Suprapubic skin (tissue), 4 donors: Measurements from ENCODE around the gene LUC7L. TPM values are rescaled to one million over a fixed set of nuclear protein-coding genes. Genes with fewer than 3 reads are reported as not detected.

ENCODE experiments used
- DNase-seq, 2 donors: peaks; one replicate each; pipeline ENCODE4 v3.0.0-alpha.2; 2019; ENCODE audit warnings: low spot score in 2 of 2
- H3K27ac ChIP-seq: fragments of 200-600 bp; sonication (generic); one replicate; pipeline ENCODE4 v1.5.1; 2019
- H3K27me3 ChIP-seq: fragments of 200-600 bp; sonication (generic); one replicate; pipeline ENCODE4 v1.5.1; 2019
- H3K36me3 ChIP-seq: fragments of 200-600 bp; sonication (generic); one replicate; pipeline ENCODE4 v1.5.1; 2019
- H3K4me1 ChIP-seq: fragments of 200-600 bp; sonication (generic); one replicate; pipeline ENCODE4 v1.5.1; 2019
- H3K4me3 ChIP-seq: fragments of 200-600 bp; sonication (generic); one replicate; pipeline ENCODE4 v1.5.1; 2019; ENCODE audit warnings: mild to moderate bottlenecking
- H3K9me3 ChIP-seq: fragments of 200-600 bp; sonication (generic); one replicate; pipeline ENCODE4 v1.5.1; 2019
- EP300 ChIP-seq: sonication (generic); formaldehyde crosslinking; IDR thresholded peaks from one replicate; pipeline ENCODE4 v1.6.1; 2017; ENCODE audit warnings: antibody characterized with exemption
- POLR2A ChIP-seq, 2 donors: fragments of 450-650 bp; IDR thresholded peaks; one replicate each; pipeline ENCODE4 v1.6.1; 2017; ENCODE audit warnings: antibody characterized with exemption in 2 of 2, mild to moderate bottlenecking in 2 of 2, moderate library complexity in 2 of 2
- POLR2AphosphoS5 ChIP-seq, 3 donors: sonication (generic); formaldehyde crosslinking; IDR thresholded peaks; one replicate each; pipeline ENCODE4 v1.6.1; 2017; ENCODE audit warnings: antibody characterized with exemption in 3 of 3
- WGBS: methylation state at CpG from one replicate; pipeline ENCODE4 v1.1.5; 2018; 5-methylcytosine and 5-hydroxymethylcytosine counted together
- total RNA-seq, 4 donors: library from RNA; depleted of rRNA; stranded (reverse); fragments of >200 nt; gene quantifications; one replicate each; pipeline ENCODE4 v1.1.0, GENCODE V29; 2016
- TF ChIP-seq, protein P1 (sequence below), 2 donors: fragments of 200-600 bp in 1 of 2; fragments of 450-650 bp in 1 of 2; sonication (generic) in 1 of 2; IDR thresholded peaks; one replicate each; pipeline ENCODE4 v1.5.1; 2016 to 2019; ENCODE audit warnings: antibody characterized with exemption in 2 of 2, mild to moderate bottlenecking in 1 of 2, moderate library complexity in 1 of 2

The LUC7L gene
- total RNA-seq, 4 donors from 2014 or later: 47.6 to 206 (median 59.5) TPM

DNA sequence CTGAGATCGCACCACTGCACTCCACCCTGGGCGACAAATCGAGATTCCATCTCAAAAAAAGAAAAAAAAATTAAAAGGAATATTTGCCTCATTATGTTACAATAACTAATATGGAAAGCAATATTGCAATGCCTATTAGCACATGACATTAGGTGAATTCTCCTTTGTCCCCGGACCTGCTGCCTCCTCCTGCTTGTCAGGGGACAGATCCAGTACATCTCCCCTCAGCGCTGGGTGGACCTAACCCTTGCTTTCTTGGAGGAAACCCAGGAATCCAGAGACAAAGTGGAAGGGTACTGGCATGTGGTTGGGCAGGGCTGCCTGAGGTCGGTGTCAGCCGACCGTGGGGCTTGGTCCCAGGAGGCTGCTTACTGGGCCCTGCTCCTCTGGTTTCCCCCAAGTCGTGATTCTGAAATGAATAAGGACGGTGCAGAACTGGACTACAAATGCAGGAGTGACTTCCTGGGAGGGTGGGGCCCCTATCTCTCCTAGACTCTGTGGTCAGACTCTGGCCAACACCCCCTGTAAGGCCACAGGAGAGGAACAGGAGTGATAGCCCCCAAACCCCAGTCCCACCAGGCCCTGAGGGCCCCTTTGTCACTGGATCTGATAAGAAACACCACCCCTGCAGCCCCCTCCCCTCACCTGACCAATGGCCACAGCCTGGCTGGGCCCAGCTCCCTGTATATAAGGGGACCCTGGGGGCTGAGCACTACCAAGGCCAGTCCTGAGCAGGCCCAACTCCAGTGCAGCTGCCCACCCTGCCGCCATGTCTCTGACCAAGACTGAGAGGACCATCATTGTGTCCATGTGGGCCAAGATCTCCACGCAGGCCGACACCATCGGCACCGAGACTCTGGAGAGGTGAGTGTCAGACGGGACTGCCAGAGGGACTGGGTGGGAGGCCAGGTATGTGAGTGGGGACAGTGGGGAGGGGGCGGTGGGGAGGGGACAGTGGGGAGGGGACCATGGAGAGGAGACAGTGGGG, 76.8 kb downstream of the LUC7L start, which contains the start of gene HBZ:
HBZ (plus strand) TSS at position 504 of the 988 bp plus-strand sequence; CDS start at position 770, 266 bp downstream.
- Histone ChIP-seq H3K27me3 (peaks cover 28% of the 10 kb centered on the region), H3K27ac (no peak within 1 kb of the TSS), H3K4me3 (no peak within 1 kb of the TSS), H3K9me3 (no peaks in the 10 kb centered on the region), H3K36me3 (no peaks in the 10 kb centered on the region), H3K4me1 (peaks cover 10% of the 10 kb centered on the region)
- TF ChIP-seq POLR2AphosphoS5 (IDR thresholded peaks at IDR 0.05) (no peak), POLR2A (IDR thresholded peaks at IDR 0.05) (no peak), EP300 (no peak)
- TF ChIP-seq, protein P1, sequence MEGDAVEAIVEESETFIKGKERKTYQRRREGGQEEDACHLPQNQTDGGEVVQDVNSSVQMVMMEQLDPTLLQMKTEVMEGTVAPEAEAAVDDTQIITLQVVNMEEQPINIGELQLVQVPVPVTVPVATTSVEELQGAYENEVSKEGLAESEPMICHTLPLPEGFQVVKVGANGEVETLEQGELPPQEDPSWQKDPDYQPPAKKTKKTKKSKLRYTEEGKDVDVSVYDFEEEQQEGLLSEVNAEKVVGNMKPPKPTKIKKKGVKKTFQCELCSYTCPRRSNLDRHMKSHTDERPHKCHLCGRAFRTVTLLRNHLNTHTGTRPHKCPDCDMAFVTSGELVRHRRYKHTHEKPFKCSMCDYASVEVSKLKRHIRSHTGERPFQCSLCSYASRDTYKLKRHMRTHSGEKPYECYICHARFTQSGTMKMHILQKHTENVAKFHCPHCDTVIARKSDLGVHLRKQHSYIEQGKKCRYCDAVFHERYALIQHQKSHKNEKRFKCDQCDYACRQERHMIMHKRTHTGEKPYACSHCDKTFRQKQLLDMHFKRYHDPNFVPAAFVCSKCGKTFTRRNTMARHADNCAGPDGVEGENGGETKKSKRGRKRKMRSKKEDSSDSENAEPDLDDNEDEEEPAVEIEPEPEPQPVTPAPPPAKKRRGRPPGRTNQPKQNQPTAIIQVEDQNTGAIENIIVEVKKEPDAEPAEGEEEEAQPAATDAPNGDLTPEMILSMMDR (IDR thresholded peaks at IDR 0.05): no peak
- DNase-seq: no peak
- 76% methylated on average over 17 of the region's 17 CpGs for WGBS

DNA sequence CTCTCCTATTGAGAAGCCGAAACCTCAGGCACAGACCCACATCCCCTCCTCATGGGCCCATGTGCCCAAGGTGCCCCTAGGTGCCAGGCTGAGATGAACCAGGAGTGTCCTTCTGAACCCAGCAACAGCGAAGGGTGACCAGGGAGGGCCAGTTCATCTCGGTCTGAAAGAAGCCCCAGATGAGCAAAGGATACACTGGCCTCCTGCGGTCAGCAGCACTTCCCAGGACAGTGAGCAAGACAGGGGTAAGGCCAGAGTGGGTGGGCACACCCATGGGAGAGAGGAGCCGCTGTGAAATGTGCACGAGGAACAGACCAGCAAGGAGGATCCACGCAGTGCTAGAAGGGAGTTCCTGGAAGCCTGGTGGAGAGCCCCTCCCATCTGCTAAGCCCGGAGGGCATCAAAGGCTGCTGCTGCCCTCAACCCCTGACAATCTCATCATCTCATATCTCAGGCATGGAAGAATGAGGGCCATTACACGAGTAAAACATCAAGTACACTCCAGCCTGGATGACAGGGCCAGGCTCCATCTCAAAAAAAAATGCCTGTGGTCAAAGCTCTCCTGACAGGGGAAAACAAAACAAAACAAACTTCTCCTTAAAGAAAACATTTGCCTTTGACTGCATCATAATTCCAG, 80.1 kb downstream of the LUC7L start:
- Histone ChIP-seq H3K4me1 (no peaks in the 10 kb centered on the region), H3K9me3 (no peaks in the 10 kb centered on the region), H3K27me3 (no peaks in the 10 kb centered on the region), H3K27ac (no peak overlapping the region), H3K4me3 (no peak overlapping the region), H3K36me3 (no peaks in the 10 kb centered on the region)
- no peak for DNase-seq
- no peak for TF ChIP-seq POLR2AphosphoS5 (IDR thresholded peaks at IDR 0.05)
- TF ChIP-seq, protein P1 (IDR thresholded peaks at IDR 0.05): no peak
- TF ChIP-seq EP300: no peak
- TF ChIP-seq POLR2A (IDR thresholded peaks at IDR 0.05): no peak
- 41% methylated on average over 9 of the region's 9 CpGs for WGBS

DNA sequence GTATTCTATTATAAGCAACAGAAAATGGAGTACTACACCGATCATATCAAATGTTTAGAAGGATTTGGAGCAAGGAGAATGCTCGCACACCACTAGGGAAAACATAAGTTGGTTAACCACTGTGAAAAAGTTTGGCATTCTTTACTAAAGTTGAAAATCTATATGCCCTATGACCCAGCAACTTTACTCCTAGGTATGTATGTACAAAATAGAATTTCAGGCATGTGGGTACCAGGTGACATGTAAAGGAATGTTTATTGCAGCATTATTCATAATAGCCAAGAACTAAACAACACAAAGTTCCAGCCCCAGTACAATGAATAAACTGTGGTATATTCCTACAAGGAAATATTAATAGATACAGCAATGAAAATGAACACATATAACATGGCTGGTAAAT, 82.6 kb downstream of the LUC7L start:
- no peak for TF ChIP-seq POLR2AphosphoS5 (IDR thresholded peaks at IDR 0.05)

DNA sequence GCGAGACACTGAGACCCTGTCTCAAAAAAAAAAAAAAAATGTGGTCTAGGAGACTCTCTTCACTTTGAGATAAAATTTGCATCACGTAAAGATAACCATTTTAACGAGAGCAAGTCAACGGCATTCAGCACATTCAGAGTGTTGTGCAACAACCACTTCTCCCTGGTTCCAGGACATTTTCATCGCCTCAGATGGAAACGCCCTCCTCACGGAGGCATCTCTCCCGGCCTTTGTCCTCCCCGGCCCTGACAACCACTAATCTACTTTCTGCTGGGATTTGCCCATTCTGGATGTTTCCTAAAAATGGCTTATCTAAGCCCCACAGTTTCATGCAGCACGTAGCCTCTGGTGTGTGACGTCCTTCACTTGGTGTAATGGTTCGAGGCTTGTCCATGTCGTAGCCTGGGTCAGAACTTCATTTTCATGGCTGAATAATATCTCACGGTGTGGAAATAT, 84.4 kb downstream of the LUC7L start:
- whole genome bisulfite sequencing: 82% methylated on average over 14 of the region's 14 CpGs
- DNase-seq: no peak
- Histone ChIP-seq H3K4me3 (no peak overlapping the region), H3K27ac (no peak overlapping the region), H3K36me3 (no peaks in the 10 kb centered on the region), H3K27me3 (peaks cover 5% of the 10 kb centered on the region), H3K9me3 (no peaks in the 10 kb centered on the region), H3K4me1 (no peaks in the 10 kb centered on the region)
- TF ChIP-seq EP300 (no peak), POLR2AphosphoS5 (IDR thresholded peaks at IDR 0.05) (no peak), POLR2A (IDR thresholded peaks at IDR 0.05) (no peak)
- TF ChIP-seq, protein P1 (IDR thresholded peaks at IDR 0.05): no peak

More for the DNA sequence above, 82.6 kb downstream of the LUC7L start:
- no peak for DNase-seq
- Histone ChIP-seq H3K36me3 (no peaks in the 10 kb centered on the region), H3K27ac (no peak overlapping the region), H3K9me3 (no peaks in the 10 kb centered on the region), H3K27me3 (peaks cover 5% of the 10 kb centered on the region), H3K4me1 (no peaks in the 10 kb centered on the region), H3K4me3 (no peak overlapping the region)
- 95% methylated on average over 2 of the region's 2 CpGs for WGBS

DNA sequence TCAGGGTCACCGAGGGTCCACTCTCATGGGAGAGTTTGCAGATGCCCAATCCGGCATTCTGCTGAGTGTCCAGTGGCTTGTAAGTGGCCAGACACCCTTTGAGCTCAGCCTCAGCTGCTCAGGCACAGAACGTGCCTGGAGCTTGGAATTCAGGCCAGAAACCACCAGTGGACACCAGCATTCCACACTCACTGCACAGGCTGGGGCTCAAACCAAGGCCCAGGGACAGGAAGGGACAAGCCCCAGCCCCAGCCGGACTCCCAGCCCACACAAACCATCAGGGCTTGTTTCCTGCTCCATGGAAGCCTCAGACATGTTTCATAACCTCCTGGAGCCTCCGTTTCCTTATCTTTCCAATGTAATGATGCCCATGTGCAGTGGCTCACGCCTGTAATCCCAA, 85.8 kb downstream of the LUC7L start:
- Histone ChIP-seq H3K36me3 (no peaks in the 10 kb centered on the region), H3K27me3 (peaks cover 5% of the 10 kb centered on the region), H3K9me3 (no peaks in the 10 kb centered on the region), H3K4me3 (no peak overlapping the region), H3K27ac (no peak overlapping the region), H3K4me1 (peaks cover 5% of the 10 kb centered on the region)
- DNase-seq: no peak
- TF ChIP-seq POLR2A (IDR thresholded peaks at IDR 0.05) (no peak), EP300 (no peak), POLR2AphosphoS5 (IDR thresholded peaks at IDR 0.05) (no peak)
- TF ChIP-seq, protein P1 (IDR thresholded peaks at IDR 0.05): no peak
- WGBS: 77% methylated on average over 5 of the region's 6 CpGs
